ENCODE measurements around the gene SDK2.

Gene SDK2

DNA sequence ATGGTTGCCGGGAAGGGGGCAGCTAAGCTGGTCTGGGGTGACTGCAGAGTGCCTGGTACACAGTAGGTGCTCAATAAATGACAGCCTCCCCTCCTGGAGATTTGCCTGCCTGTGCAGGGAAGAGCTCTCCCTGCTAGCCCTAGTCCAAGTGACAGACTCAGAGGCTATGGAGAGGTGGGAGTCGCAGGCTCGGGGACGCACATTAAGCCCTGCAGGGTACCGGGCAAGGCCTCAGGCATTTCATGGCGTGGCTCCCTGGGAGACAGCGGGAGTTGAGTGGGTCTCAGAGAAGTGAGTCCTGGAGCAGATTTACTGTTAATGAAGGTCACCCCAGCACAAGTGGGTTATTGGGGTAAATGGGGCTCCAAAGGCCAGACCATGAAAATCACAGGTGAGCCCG, 200.2 kb downstream of the SDK2 start:
- DNase-seq: no peak

DNA sequence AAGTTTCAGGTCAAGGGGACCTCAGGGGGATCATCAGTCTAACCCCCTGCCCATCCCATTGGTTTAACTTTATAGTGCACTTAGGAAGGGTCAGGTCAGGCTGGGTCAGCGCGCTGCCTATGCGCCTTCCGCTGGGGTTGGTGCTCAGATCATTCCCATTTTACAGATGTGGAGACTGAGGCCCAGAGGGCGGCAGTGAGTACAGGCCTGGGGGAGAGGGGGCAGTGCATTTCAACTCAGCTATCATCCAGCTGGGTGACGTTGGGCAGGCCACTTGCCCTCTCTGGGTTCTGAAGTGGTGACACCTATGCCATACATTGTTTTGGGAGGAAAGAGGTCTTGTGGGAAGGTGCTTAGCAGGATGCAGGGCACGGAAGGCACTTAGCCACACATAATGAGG, 204.6 kb downstream of the SDK2 start:
- no peak for DNase-seq

- DNase-seq: no peak
These were observed 206.4 kb downstream of the SDK2 start for GRCh38 chr17:73437826-73438225.

- DNase-seq: no peak
These were observed 207.3 kb downstream of the SDK2 start for GRCh38 chr17:73436954-73437353.

GRCh38 chr17:73435412-73435811, 208.8 kb downstream of the SDK2 start:
- no peak for DNase-seq

DNA sequence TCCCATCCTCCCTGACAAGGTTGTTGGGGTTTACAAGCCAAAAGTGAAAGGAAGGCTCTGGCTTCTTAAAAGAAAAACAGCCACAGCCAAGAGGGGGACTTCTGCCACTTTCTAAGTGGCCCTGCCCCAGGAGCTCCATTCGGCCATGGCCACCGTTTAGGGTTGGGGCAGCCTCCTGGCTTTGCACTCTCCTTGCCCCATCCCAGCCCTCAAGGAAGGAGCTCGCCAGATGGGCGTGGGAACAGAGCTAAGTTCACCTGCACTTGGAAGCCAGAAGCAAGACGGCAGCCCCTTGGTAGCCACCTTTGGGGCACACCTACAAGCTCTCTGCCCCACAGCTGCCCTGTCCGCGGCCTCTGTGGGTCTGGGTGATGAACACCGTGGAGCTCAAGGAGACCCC, 210.1 kb downstream of the SDK2 start:
- DNase-seq: no peak

DNA sequence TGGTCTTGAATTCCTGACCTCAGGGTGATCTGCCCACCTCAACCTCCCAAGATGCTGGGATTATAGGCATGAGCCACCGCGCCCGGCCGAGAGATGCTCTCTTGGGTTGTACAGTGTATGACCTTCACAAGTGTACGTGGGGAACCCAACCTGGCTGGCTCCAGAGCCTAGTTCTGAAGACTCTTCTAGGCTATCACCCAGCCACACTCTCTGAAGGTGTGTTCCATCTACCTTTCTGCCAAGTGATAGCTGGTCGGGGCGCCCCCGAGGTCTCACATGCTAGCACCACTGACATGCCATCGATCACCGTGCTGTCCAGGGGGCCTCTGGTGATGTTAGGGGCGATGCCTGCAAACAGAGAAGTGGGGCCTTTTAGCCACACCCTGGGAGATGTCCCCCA, 210.7 kb downstream of the SDK2 start:
- DNase-seq: no peak

GRCh38 chr17:73432624-73433190, 211.5 kb downstream of the SDK2 start:
- DNase-seq: no peak

- no peak for DNase-seq
These were observed 212.6 kb downstream of the SDK2 start for GRCh38 chr17:73431401-73432205.

- DNase-seq: peak; percentile 59
These were observed 213.4 kb downstream of the SDK2 start for GRCh38 chr17:73430848-73431247.

GRCh38 chr17:73430165-73430680, 214.0 kb downstream of the SDK2 start:
- DNase-seq: peak; percentile 39

GRCh38 chr17:73429440-73430164, 214.6 kb downstream of the SDK2 start:
- DNase-seq: peak; percentile 74

GRCh38 chr17:73427198-73427597, 217.0 kb downstream of the SDK2 start:
- peak; percentile 13 for DNase-seq

DNA sequence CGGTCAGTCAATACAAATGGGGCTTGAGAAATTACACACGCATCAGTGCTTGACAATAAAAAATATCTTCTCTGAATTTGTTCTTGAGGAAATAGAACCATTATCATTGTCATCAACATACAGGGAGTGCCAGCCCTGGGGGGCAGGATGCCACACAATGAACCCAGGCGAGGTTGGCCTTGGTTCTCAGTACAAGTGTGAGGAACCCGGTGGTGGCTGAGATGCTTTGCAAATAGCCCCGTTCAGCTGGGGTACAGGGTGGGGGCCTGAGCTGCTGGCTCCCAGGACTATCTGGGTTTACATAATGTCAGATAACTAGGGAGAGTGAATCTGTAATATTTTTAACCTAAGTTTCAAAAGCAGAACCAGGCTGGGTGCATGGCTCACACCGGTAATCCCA, 219.7 kb downstream of the SDK2 start:
- no peak for DNase-seq

GRCh38 chr17:73423806-73424205, 220.4 kb downstream of the SDK2 start:
- DNase-seq: no peak

DNA sequence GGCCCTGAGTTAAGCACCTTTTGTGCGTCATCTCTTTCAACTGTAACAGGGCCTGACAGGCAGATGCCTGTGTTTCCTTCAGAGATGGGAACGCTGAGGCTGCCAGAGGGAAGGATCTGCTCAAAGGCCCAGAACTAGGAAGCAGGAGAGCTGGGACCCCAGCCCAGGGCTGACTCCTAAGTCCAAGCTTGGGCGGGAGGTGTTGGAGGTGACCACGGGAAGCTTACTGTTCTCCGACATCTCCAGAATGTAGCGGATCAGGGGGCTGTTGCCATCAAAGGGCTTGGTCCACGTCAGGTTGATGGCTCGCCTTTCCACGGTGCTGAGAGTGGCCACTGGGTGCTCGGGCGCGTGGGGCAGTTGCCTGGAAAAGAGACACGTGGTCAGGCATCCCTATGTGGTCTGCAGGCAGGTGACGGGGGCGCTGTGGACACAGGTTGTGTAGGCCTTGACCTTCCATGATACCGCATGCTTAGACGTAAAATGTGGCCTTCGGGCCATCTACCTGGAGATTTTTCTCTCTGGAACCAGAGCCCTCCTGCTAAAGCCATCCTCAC, 221.0 kb downstream of the SDK2 start:
- no peak for DNase-seq

DNA sequence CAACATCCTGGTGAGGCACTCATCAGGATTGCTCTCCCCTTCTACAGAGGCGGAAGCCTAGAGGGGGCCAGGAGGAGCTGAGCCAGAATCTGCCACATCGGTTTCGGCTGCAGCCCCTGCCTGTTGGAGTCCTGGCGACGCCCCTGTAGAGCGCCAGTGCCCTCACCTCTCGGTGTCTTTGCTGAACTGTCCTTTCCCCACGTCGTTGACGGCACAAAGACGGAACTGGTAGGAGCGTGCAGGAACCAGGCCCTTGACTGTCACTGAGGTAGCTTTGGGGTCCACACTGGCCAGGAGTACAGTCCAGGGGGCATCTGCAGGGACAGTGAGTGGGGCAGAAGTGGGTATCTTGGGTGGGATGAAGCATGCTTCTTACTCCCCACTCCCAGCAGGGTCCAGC, 222.1 kb downstream of the SDK2 start:
- DNase-seq: no peak

- no peak for DNase-seq
These were observed 223.3 kb downstream of the SDK2 start for GRCh38 chr17:73420897-73421296.

GRCh38 chr17:73419881-73420280, 224.4 kb downstream of the SDK2 start:
- no peak for DNase-seq

DNA sequence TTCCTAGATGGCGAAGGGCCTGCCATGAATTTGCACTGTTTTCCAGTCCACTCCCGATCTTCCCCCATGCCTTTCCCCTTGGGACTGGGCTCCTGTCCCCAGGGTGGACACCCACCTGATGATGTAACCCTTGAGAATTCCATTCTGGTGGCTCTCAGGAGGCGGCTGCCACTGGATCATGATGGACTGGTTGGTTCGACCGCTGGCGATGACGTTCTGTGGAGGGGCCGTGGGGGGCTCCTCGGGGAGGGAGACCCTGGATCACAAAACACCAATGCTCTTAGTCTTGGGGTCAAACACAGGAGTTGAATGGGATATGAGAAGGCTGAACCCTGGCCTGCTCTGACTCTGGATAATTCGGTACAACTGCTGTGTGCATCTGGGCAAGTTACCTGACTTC, 225.2 kb downstream of the SDK2 start:
- no peak for DNase-seq

DNA sequence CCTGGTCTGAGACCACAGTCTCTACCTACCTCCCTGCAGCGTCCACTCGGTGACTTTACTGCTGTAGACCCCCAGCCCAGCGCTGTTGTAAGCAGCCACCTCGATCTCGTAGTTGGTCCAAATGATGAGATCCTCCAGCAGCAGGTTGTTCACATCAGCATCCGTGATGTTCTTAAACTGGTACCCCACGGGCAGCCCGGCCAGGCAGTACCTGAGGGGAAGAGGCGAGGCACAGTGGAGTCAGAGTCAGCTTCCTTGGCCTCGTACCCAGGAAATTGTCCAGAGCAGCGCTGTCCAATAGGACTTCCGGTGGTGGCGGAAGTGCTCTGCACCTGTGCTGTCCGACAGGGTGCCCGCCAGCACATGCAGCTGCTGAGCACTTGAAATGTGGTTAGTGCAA, 228.5 kb downstream of the SDK2 start:
- DNase-seq: no peak

GRCh38 chr17:73414171-73414955, 229.9 kb downstream of the SDK2 start:
- DNase-seq: no peak

- no peak for DNase-seq
These were observed 231.3 kb downstream of the SDK2 start for GRCh38 chr17:73412914-73413313.

Measured in NCI-H1092 treated with DMSO at 0.1 percent for 48 hours (cell line).